ENCODE data around the gene HDDC2.

The HDDC2 gene

GRCh38 chr6:125273251-125273650, 28.5 kb downstream of the HDDC2 start:
- DNase-seq (ENCODE audit: low read depth): no peak

GRCh38 chr6:125271486-125272159, 30.1 kb downstream of the HDDC2 start:
- DNase-seq (ENCODE audit: low read depth): no peak
- no peak overlapping the region for H3K4me3 ChIP-seq (ENCODE audit: low read depth, low read length)
- TF ChIP-seq CTCF (IDR thresholded peaks at IDR 0.05; ENCODE audit: control insufficient read depth, extremely low read depth, insufficient read depth): no peak

More at GRCh38 chr6:125273251-125273650, 28.5 kb downstream of the HDDC2 start:
- H3K4me3 ChIP-seq (ENCODE audit: low read depth, low read length): no peak overlapping the region
- no peak for TF ChIP-seq CTCF (IDR thresholded peaks at IDR 0.05; ENCODE audit: control insufficient read depth, extremely low read depth, insufficient read depth)

- H3K4me3 ChIP-seq (ENCODE audit: low read depth, low read length): no peak overlapping the region
- no peak for DNase-seq (ENCODE audit: low read depth)
- no peak for TF ChIP-seq CTCF (IDR thresholded peaks at IDR 0.05; ENCODE audit: control insufficient read depth, extremely low read depth, insufficient read depth)
These were observed 31.4 kb downstream of the HDDC2 start for GRCh38 chr6:125270380-125270779.

- DNase-seq (ENCODE audit: low read depth): no peak
- H3K4me3 ChIP-seq (ENCODE audit: low read depth, low read length): no peak overlapping the region
- no peak for TF ChIP-seq CTCF (IDR thresholded peaks at IDR 0.05; ENCODE audit: control insufficient read depth, extremely low read depth, insufficient read depth)
These were observed 32.3 kb downstream of the HDDC2 start for GRCh38 chr6:125269328-125269985.

GRCh38 chr6:125268765-125269164, 33.0 kb downstream of the HDDC2 start:
- H3K4me3 ChIP-seq (ENCODE audit: low read depth, low read length): no peak overlapping the region
- TF ChIP-seq CTCF (IDR thresholded peaks at IDR 0.05; ENCODE audit: control insufficient read depth, extremely low read depth, insufficient read depth): no peak
- DNase-seq (ENCODE audit: low read depth): no peak

- TF ChIP-seq CTCF (IDR thresholded peaks at IDR 0.05; ENCODE audit: control insufficient read depth, extremely low read depth, insufficient read depth): no peak
- DNase-seq (ENCODE audit: low read depth): no peak
- H3K4me3 ChIP-seq (ENCODE audit: low read depth, low read length): no peak overlapping the region
These were observed 33.8 kb downstream of the HDDC2 start for GRCh38 chr6:125267806-125268523.

Data from LNCaP clone FGC (cell line).